ENCODE measurements around the gene MAGI1. TPM values are rescaled to one million over a fixed set of nuclear protein-coding genes. Genes with fewer than 3 reads are reported as not detected.

The MAGI1 gene
- total and polyA plus RNA-seq, 7 donors, result 10.2 to 54.0 (median 29.8) TPM

DNA sequence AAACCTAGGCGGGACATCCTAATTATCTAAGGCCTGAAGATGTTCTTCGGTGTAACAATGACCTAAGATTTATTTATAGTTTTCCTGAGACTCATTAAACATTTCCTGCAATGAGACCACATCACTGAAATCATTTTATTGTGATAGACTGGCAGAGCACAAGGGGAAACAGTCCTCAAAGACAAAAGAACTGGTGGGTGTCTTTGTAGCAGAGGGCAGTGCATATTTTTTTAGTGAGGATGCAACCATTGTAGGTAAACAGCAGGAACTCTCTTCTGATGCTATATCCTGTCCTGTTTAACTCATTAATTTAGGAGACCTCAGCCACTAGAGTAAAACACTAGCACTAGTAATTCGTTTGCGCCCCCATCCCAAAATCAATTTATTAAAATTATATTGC is 100.0 kb downstream of the MAGI1 start:
- 82 to 95% methylated on average over 4 of the region's 4 CpGs for WGBS, 2 donors
- Histone ChIP-seq H3K9me3 (no peaks in the 10 kb centered on the region), H3K36me3 (no peaks in the 10 kb centered on the region), H3K4me1 (no peaks in the 10 kb centered on the region), H3K27me3 (no peaks in the 10 kb centered on the region), H3K27ac (no peak overlapping the region), H3K4me3 (no peak overlapping the region)
- no peak for DNase-seq
- TF ChIP-seq, protein P1, sequence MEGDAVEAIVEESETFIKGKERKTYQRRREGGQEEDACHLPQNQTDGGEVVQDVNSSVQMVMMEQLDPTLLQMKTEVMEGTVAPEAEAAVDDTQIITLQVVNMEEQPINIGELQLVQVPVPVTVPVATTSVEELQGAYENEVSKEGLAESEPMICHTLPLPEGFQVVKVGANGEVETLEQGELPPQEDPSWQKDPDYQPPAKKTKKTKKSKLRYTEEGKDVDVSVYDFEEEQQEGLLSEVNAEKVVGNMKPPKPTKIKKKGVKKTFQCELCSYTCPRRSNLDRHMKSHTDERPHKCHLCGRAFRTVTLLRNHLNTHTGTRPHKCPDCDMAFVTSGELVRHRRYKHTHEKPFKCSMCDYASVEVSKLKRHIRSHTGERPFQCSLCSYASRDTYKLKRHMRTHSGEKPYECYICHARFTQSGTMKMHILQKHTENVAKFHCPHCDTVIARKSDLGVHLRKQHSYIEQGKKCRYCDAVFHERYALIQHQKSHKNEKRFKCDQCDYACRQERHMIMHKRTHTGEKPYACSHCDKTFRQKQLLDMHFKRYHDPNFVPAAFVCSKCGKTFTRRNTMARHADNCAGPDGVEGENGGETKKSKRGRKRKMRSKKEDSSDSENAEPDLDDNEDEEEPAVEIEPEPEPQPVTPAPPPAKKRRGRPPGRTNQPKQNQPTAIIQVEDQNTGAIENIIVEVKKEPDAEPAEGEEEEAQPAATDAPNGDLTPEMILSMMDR (IDR thresholded peaks at IDR 0.05), result no peak
- TF ChIP-seq EP300 (IDR thresholded peaks at IDR 0.05) (no peak), POLR2A (IDR thresholded peaks at IDR 0.05) (no peak), POLR2AphosphoS5 (IDR thresholded peaks at IDR 0.05) (no peak)
- intact Hi-C loops (cut with DNase I), result no loop called here

DNA sequence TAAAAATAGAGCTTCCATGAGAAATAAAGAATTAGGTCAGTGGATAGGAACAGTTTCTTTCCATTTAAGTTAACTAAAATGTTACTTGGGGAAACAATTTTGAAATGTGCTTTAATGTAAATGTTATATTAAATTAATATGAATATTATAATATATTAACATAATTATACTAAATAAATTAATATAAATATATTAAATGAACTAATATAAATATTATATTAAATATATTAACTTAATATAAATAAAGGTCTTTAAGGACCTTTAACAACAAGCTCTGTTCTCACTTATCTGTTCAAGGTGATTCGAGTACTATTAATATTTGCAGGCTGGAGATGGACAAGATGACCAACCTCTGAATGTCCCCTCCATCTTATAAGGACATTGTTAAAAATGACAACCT is 100.6 kb downstream of the MAGI1 start:
- H3K4me1 ChIP-seq, result no peaks in the 10 kb centered on the region
- intact Hi-C loops (cut with DNase I), result no loop called here
- H3K27ac ChIP-seq, result no peak overlapping the region
- no peak overlapping the region for H3K4me3 ChIP-seq
- H3K36me3 ChIP-seq, result no peaks in the 10 kb centered on the region
- WGBS, 2 donors, result 89 to 96% methylated on average over 1 of the region's 1 CpG
- DNase-seq, result no peak
- TF ChIP-seq POLR2A (IDR thresholded peaks at IDR 0.05), result no peak
- TF ChIP-seq POLR2AphosphoS5 (IDR thresholded peaks at IDR 0.05), result no peak
- TF ChIP-seq, protein P1 (IDR thresholded peaks at IDR 0.05), result no peak
- TF ChIP-seq EP300 (IDR thresholded peaks at IDR 0.05), result no peak
- H3K9me3 ChIP-seq, result no peaks in the 10 kb centered on the region
- H3K27me3 ChIP-seq, result no peaks in the 10 kb centered on the region

DNA sequence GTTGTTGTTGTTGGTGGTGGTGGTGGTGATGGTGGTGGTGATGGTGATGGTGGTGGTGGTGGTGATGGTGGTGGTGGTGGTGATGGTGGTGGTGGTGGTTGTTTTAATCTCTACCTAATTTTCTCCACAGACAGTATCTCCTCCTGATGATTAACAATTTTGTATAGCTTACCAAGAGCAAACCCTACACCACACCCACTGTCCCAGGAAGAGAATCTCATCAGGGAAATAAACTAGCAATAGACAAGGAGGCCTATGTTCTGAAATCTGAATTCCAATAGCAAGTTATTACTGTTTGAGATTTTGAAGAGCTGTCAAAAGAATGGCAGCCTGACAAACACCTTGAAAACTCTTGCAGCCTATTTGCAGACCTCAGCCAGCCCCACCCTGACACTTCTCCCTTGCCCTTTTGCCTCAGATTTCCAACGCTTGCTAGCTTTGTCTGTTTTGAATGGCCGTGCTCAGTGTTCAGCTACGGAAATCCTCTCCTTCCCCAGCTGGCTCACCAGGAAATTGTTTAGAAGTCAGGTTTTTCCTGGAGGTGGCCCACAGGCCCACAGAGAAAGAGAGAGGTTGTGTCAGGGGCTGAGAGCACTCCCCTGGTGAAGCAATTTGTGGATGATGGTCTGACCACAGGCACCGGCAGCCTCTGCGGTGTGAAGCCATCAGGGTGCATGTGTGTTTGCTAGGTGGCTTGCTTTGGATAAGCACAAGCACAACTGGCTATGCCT is 101.6 kb downstream of the MAGI1 start:
- Histone ChIP-seq H3K36me3 (no peaks in the 10 kb centered on the region), H3K9me3 (no peaks in the 10 kb centered on the region), H3K27ac (peak overlapping the region in 1 of 4 donors; percentile 5), H3K4me1 (no peaks in the 10 kb centered on the region), H3K4me3 (no peak overlapping the region), H3K27me3 (no peaks in the 10 kb centered on the region)
- no peak for TF ChIP-seq POLR2AphosphoS5 (IDR thresholded peaks at IDR 0.05)
- no peak for TF ChIP-seq EP300 (IDR thresholded peaks at IDR 0.05)
- TF ChIP-seq, protein P1 (IDR thresholded peaks at IDR 0.05), result no peak
- no peak for TF ChIP-seq POLR2A (IDR thresholded peaks at IDR 0.05)
- WGBS, 2 donors, result 31 to 35% methylated on average over 5 of the region's 5 CpGs
- no peak for DNase-seq
- intact Hi-C loops (cut with DNase I), result no loop called here

DNA sequence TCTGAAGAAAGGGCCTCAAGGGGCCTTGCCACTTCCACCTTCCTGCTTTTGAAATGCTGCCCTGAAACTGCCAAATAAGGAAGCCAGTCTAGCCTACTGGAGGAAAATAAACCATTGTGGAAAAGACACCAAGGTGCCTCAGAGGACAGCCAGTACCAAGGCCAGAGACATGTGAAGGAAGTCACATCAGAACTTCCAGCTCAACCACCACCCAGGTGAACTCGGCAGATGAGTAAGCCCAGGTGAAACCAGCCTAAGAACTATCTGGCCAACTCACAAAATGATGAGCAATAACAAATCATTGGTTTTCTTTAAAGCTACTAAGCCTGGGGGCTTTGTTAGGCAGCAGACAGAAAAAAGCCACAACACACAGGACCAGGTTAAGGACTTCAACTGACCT is 103.0 kb downstream of the MAGI1 start:
- intact Hi-C loops (cut with DNase I), result no loop called here
- Histone ChIP-seq H3K27me3 (no peaks in the 10 kb centered on the region), H3K36me3 (no peaks in the 10 kb centered on the region), H3K4me1 (no peaks in the 10 kb centered on the region), H3K9me3 (no peaks in the 10 kb centered on the region), H3K27ac (no peak overlapping the region), H3K4me3 (no peak overlapping the region)
- WGBS, 2 donors, result 94 to 98% methylated on average over 1 of the region's 1 CpG
- TF ChIP-seq POLR2AphosphoS5 (IDR thresholded peaks at IDR 0.05) (no peak), POLR2A (IDR thresholded peaks at IDR 0.05) (no peak), EP300 (IDR thresholded peaks at IDR 0.05) (no peak)
- TF ChIP-seq, protein P1 (IDR thresholded peaks at IDR 0.05), result no peak
- DNase-seq, result no peak

DNA sequence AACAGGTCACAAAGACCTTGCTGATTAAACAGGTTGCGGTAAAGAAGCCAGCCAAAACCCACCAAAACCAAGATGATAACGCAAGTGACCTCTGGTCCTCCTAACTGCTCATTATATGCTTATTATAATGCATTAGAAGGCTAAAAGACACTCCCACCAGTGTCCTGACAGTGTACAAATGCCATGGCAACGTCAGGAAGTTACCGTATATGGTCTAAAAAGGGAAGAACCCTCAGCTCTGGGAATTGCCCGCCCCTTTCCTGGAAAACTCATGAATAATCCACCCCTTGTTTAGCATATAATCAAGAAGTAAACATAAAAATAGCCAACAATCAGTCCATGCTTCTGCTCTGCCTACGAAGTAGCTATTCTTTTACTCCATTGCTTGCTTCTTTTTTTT is 108.1 kb downstream of the MAGI1 start:
- Histone ChIP-seq H3K9me3 (no peaks in the 10 kb centered on the region), H3K27ac (no peak overlapping the region), H3K36me3 (no peaks in the 10 kb centered on the region), H3K4me1 (no peaks in the 10 kb centered on the region), H3K27me3 (no peaks in the 10 kb centered on the region), H3K4me3 (no peak overlapping the region)
- DNase-seq, result no peak
- TF ChIP-seq POLR2AphosphoS5 (IDR thresholded peaks at IDR 0.05), result no peak
- TF ChIP-seq POLR2A (IDR thresholded peaks at IDR 0.05), result no peak
- TF ChIP-seq EP300 (IDR thresholded peaks at IDR 0.05), result no peak
- TF ChIP-seq, protein P1 (IDR thresholded peaks at IDR 0.05), result no peak
- WGBS, 2 donors, result 93% methylated on average over 6 of the region's 6 CpGs
- intact Hi-C loops (cut with DNase I), result no loop called here
